HUDEP-2 (cell line): Measurements from ENCODE around the gene RHBDD3.

ENCODE experiments used
- DNase-seq, 76 experiments: peaks; one replicate each; lab custom pipeline; 2025; ENCODE audit not compliant: unreplicated experiment in 76 of 76; lab: John Stamatoyannopoulos, UW

Gene RHBDD3

GRCh38 chr22:29267858-29268510 is at the start of gene RHBDD3, which contains the start of gene EWSR1:
RHBDD3 (minus strand) TSS chr22:29267981; CDS start chr22:29265626, 2,355 bp downstream.
EWSR1 (plus strand) TSS chr22:29268268; CDS start chr22:29268337, 69 bp downstream.
- DNase-seq = peak in 75 of 76 experiments; percentile 37 to 100 (median 93)

DNA sequence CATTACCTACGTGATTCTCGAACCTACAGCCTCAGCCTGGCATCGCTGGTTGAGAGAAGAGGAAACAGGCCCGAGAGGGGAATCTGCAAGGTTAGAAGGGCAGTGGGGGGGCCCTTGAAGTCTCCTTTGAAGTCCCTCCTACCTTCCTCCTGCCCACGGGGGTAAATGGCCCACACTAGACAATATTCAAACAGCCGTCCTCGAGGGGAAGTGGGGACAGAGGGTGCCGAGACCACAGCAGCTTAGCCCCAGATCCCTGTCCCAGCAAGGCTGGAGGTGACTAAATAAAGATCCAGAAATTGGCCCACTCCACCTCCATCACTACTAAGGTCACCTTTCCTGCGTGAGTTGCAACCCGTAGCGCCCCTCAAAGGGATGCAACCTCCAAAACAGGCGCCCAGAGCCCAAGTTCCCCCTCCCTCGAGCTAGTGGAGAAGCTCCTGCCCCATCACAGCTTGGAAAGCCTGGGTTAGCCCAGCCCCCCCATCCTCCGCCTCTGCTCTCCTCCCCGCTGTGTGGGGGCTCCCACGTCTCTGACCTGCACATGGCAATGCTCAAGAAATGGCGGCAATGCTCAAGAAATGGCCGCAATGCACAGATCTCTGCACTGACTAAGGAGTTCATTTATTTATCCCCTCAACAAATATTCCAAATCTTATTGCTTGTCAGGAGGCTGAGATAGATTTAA is 48.5 kb upstream of the RHBDD3 start:
- DNase-seq = no peak

GRCh38 chr22:29315286-29316140 is 47.7 kb upstream of the RHBDD3 start, which contains the start of gene RASL10A:
RASL10A (minus strand) TSS chr22:29315697; CDS start chr22:29315246, 451 bp downstream.
- DNase-seq = peak in 2 of 76 experiments; percentile 3 to 21

GRCh38 chr22:29314537-29315285 is 46.9 kb upstream of the RHBDD3 start:
- peak in 6 of 76 experiments; percentile 9 to 20 (median 16) for DNase-seq

GRCh38 chr22:29313576-29314466 is 46.0 kb upstream of the RHBDD3 start:
- no peak for DNase-seq

GRCh38 chr22:29313126-29313575 is 45.4 kb upstream of the RHBDD3 start:
- DNase-seq = peak in 69 of 76 experiments; percentile 13 to 81 (median 61)

GRCh38 chr22:29312218-29313125 is 44.7 kb upstream of the RHBDD3 start:
- DNase-seq = no peak

DNA sequence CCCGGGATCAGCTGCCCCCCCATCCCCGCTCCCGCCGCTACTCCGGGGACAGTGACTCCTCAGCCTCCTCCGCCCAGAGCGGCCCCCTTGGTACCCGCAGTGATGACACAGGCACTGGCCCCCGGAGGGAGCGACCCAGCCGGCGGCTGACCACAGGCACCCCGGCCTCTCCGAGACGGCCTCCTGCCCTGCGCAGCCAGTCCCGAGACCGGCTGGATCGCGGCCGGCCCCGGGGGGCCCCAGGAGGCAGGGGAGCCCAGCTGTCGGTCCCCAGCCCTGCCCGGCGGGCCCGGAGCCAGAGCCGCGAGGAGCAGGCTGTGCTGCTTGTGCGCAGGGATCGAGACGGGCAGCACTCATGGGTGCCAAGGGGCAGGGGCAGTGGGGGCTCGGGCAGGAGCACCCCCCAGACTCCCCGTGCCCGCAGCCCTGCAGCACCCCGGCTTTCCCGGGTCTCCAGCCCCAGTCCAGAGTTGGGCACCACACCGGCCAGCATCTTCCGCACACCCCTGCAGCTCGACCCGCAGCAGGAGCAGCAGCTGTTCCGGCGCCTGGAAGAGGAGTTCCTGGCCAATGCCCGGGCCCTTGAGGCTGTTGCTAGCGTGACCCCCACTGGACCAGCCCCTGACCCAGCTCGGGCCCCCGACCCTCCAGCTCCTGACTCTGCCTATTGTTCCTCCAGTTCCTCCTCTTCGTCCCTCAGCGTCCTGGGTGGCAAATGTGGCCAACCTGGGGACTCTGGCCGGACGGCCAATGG is 43.9 kb upstream of the RHBDD3 start:
- DNase-seq = no peak

DNA sequence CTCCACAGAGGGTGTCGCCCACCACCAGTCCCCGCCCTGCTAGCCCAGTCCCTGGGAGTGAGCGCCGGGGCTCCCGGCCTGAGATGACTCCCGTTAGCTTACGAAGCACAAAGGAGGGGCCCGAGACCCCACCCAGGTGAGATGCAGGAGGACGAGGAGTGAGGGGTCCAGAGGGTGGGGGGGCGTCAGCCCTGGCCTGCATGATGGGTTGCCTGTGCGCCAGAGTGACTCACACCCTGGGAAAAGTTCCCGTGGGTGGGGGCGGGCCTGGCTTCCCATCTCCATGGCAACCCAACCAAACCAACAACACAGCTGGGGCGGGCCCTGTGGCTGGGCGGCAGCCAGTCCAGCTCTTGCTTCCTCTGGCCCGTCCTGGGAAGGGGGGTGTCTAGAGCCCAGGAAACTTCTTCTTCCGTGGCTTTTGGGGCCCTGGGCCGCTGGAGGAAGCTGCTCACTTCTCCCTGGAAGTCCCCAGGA is 43.1 kb upstream of the RHBDD3 start:
- peak in 74 of 76 experiments; percentile 21 to 94 (median 84) for DNase-seq

DNA sequence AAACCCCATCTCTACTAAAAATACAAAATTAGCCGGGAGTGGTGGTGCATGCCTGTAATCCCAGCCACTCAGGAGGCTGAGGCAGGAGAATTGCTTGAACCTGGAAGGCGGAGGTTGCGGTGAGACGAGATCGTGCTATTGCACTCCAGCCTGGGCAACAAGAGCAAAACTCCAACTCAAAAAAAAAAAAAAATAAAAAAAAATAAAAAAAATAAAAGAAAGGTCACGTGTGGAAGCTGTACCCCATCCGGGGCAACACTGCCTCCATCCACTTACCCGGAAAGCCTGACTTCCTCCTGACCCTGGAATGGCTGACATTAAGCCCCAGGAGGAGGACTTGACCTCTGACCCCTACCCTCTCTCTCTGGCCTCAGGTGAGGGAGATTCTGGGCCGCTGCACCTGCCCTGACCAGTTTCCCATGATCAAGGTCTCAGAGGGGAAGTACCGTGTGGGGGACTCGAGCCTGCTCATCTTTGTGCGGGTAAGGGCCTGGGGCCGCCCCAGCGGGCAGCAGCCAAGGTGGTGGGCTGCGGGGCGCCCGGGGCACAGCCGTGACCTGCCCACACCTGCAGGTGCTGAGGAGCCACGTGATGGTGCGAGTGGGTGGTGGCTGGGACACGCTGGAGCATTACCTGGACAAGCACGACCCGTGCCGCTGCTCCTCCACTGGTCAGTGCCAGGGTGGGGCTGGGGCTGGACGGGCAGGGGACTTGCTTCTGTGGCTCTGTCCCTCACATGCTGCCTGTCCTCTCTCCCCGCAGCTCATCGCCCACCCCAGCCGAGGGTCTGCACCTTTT is 42.5 kb upstream of the RHBDD3 start:
- DNase-seq = no peak

- peak in 75 of 76 experiments; percentile 49 to 98 (median 91) for DNase-seq
Observed at GRCh38 chr22:29309332-29310064, 41.7 kb upstream of the RHBDD3 start.

DNA sequence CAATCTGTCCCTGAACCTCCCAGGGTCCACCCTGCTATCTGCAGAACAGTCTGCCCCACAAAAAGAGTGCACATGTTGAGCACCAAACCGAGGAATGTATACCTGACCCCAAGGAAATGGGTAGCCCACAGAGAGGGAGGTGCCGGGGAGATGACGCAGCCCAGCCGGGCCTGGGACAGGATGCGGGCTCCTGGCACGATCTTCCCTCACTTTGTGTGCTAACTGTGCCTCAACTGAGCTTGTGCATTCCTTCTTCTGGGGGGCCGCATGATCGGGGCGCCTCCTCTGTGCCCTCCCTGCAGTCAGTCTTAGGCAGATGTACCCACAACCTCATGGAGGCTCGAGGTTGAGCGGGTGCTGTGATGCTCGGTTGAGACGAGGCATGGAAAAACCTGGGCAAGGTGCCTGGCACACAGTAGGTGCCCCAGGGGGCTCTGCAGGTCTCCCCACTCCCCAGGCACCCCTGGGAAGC is 41.0 kb upstream of the RHBDD3 start:
- peak in 51 of 76 experiments; percentile 9 to 80 (median 44) for DNase-seq

DNA sequence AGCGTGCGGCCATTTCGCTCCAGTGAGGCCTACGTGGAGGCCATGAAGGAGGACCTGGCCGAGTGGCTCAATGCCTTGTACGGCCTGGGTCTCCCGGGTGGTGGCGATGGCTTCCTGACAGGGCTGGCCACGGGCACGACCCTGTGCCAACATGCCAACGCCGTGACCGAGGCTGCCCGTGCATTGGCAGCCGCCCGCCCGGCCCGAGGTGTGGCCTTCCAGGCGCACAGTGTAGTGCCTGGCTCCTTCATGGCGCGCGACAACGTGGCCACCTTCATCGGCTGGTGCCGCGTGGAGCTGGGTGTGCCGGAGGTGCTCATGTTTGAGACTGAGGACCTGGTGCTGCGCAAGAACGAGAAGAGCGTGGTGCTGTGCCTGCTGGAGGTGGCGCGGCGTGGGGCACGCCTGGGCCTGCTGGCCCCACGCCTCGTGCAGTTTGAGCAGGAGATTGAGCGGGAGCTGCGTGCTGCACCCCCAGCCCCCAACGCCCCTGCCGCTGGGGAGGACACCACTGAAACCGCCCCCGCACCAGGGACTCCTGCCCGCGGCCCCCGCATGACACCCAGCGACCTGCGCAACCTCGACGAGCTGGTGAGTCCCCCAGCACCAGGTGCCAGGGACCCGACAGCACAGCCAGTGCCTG is 40.5 kb upstream of the RHBDD3 start:
- peak in 13 of 76 experiments; percentile 19 to 80 (median 52) for DNase-seq

GRCh38 chr22:29307596-29308147 is 39.9 kb upstream of the RHBDD3 start:
- peak in 35 of 76 experiments; percentile 7 to 60 (median 28) for DNase-seq
